HepG2 (cell line): Measurements from ENCODE around the gene SLAMF9.

Source experiments
- CTCF ChIP-seq: sonication (generic); formaldehyde crosslinking; IDR thresholded peaks from 2 replicates; pipeline ENCODE4 v1.5.0; 2020; ENCODE audit warnings: mild to moderate bottlenecking, missing genetic modification reagents, moderate library complexity
- EP300 ChIP-seq, 3 experiments: sonication (generic) in 1 of 3; formaldehyde crosslinking in 1 of 3; IDR thresholded peaks; 2 replicates each; pipeline versions ENCODE4 v1.5.1 to v1.6.1; 2011 to 2020; ENCODE audit warnings: low read depth in 2 of 3, low read length in 2 of 3, borderline replicate concordance in 1 of 3, improper control_type of control experiment in 1 of 3, mild to moderate bottlenecking in 1 of 3, missing genetic modification reagents in 1 of 3, moderate library complexity in 1 of 3
- EZH2 ChIP-seq: conservative IDR thresholded peaks from 2 replicates; pipeline ENCODE4 v1.6.1; 2012; ENCODE audit warnings: mild to moderate bottlenecking, low read depth, low read length, moderate library complexity
- FLYWCH1 ChIP-seq: sonication (generic); formaldehyde crosslinking; IDR thresholded peaks from 2 replicates; pipeline ENCODE4 v1.8.1; 2023; ENCODE audit warnings: mild to moderate bottlenecking, missing genetic modification reagents
- NFIC ChIP-seq: IDR thresholded peaks from 2 replicates; pipeline ENCODE4 v1.6.1; 2012; ENCODE audit warnings: mild to moderate bottlenecking, low read length, inconsistent platforms
- POLR2G ChIP-seq: fragments of 200-400 bp; formaldehyde crosslinking; IDR thresholded peaks from 2 replicates; pipeline ENCODE4 v1.6.1; 2018; ENCODE audit warnings: mild to moderate bottlenecking, low read depth, low read length, moderate library complexity
- ZNF205 ChIP-seq: IDR thresholded peaks from 2 replicates; pipeline ENCODE4 v1.6.1; 2018; ENCODE audit warnings: missing biosample characterization, missing genetic modification reagents
- ZNF446 ChIP-seq: sonication (generic); formaldehyde crosslinking; IDR thresholded peaks from 2 replicates; pipeline ENCODE4 v1.5.0; 2020; ENCODE audit warnings: mild to moderate bottlenecking, missing genetic modification reagents
- ZNF549 ChIP-seq: sonication (generic); formaldehyde crosslinking; IDR thresholded peaks from 2 replicates; pipeline ENCODE4 v1.5.0; 2020; ENCODE audit warnings: missing genetic modification reagents
- ZNF597 ChIP-seq: sonication (generic); formaldehyde crosslinking; IDR thresholded peaks from 2 replicates; pipeline ENCODE4 v1.5.0; 2020; ENCODE audit warnings: missing genetic modification reagents
- TF ChIP-seq, protein P1 (sequence below): sonication (generic); formaldehyde crosslinking; IDR thresholded peaks from 2 replicates; pipeline ENCODE4 v1.5.1; 2020; ENCODE audit warnings: missing genetic modification reagents, mild to moderate bottlenecking, borderline replicate concordance

GRCh38 chr1:159986531-159986930, 32.5 kb upstream of the SLAMF9 start:
- TF ChIP-seq ZNF597 (no peak), EZH2 (no peak), ZNF446 (CRISPR knock-in tag) (no peak), POLR2G (no peak), NFIC (no peak), CTCF (CRISPR knock-in tag) (no peak), FLYWCH1 (CRISPR knock-in tag) (no peak), ZNF549 (no peak), EP300 (IDR thresholded peaks at IDR 0.05; ENCODE audit: low read depth in 2 of 2, low read length in 2 of 2) (no peak), EP300 (CRISPR knock-in tag; IDR thresholded peaks at IDR 0.05; ENCODE audit: borderline replicate concordance) (no peak), ZNF205 (CRISPR knock-in tag) (no peak)
- TF ChIP-seq, protein P1, sequence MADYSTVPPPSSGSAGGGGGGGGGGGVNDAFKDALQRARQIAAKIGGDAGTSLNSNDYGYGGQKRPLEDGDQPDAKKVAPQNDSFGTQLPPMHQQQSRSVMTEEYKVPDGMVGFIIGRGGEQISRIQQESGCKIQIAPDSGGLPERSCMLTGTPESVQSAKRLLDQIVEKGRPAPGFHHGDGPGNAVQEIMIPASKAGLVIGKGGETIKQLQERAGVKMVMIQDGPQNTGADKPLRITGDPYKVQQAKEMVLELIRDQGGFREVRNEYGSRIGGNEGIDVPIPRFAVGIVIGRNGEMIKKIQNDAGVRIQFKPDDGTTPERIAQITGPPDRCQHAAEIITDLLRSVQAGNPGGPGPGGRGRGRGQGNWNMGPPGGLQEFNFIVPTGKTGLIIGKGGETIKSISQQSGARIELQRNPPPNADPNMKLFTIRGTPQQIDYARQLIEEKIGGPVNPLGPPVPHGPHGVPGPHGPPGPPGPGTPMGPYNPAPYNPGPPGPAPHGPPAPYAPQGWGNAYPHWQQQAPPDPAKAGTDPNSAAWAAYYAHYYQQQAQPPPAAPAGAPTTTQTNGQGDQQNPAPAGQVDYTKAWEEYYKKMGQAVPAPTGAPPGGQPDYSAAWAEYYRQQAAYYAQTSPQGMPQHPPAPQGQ (CRISPR knock-in tag), result no peak
